Stimulated activated CD4-positive, alpha-beta T cell treated with anti-CD3 and anti-CD28 coated beads, TNF-alpha, amount 100 ng/mL, for 48 hours (primary cell): ENCODE measurements around the gene PRMT1.

Experiments
- DNase-seq, 3 donors: peaks; one replicate each; pipeline ENCODE4 v3.0.0-alpha.2; 2020; ENCODE audit warnings: low read depth in 3 of 3

PRMT1 gene

DNA sequence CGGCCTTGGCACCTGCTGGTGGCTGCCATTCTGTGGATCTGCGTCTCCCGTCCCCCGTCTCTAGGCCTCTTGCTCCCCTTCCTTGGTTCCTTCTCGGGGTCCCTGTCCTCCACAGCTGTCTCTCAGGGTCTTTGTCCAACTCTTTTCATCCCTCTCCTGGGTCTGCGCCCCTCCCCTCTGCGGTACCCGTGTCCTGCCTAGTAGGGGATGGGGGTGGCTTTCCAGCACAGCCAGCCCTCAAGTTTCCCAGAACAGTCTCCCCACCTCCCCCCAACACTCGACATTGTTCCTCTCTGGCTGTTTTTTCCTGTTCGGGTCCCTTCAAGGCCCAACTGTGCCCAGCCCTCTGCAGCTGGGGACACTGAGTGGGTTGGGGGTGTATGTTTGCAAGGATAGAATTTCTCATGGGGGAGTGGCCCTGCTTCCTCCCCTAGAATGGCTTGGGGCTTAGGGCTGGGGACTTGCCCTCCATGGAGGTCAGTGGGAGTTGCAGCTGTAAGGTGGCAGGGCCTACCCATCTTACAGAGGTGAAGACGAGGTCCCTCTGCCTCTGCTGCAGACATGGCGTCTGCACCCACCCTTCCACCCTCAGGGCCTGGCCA, 11.6 kb downstream of the PRMT1 start:
- DNase-seq, result no peak

DNA sequence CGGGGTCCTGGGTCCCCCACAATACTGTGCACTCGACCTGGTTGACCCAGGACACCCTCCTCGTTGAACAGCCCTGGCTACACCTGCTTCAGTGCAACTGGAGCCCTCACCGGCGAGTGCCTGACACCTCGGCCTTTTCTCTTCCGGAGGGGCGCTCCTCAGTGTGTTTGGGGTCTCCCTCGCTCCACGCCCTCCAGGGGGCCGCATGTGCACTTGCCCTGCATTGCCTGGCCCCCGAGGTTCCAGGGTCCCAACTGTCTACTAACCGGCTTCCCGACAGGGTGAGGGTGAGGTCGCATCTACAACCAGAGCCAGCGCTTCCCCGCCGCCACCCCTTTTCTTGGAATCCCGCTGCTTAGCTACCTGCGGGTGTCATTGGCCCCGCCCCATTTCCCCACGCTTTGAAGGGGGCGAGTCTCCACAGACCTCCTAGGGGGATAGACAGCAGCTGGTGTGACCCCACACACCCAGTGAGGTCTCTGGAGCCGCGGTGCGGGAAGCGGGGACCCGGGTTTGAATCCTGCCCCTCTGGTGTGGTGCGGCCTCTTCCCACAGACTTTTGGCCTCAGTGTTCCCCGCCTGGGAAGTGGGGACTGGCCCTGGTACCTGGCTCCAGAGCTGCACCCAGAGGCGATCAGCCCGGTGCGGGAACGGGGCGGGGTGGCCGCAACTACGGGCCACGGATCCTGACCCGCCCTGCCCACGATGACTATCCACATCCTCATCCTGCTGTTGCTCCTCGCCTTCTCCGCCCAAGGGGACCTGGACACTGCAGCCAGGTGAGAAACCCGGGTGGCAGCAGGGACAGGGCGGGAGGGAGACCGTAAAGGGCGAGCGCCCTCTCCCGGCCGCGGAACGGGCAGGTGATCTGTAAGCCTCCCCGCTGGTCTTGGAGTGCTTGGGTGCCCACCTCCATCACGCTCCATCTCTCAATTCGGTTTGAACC, 12.3 kb downstream of the PRMT1 start, which contains the start of gene ADM5:
Gene ADM5, plus strand, starts transcription at position 462 of the 946 bp plus-strand sequence. Its CDS starts 244 bp downstream, at position 706.
- no peak for DNase-seq

DNA sequence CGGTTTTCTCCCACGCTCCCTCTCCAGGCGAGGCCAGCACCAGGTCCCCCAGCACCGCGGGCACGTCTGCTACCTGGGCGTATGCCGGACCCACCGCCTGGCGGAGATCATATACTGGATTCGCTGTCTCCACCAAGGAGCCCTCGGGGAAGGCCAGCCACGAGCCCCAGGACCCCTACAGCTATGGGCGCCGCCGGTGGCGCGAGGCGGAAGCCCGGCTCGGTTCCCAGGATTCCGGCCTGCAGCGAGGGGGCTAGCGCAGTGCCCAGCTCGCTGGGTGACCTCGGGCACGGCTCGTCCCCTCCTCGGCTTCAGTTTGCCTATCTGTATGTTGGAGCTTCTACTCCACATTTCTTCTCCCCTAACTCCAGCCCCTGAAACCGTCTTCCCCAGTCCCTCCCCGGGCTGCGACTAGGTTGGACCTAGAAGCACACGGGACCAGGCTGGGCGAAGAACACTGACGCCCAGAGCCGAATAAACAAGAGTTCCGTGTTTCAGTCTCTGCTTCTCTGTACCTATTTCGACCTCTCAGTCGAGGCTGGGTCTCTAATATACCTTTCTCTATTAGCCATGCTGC, 13.1 kb downstream of the PRMT1 start:
- no peak for DNase-seq

DNA sequence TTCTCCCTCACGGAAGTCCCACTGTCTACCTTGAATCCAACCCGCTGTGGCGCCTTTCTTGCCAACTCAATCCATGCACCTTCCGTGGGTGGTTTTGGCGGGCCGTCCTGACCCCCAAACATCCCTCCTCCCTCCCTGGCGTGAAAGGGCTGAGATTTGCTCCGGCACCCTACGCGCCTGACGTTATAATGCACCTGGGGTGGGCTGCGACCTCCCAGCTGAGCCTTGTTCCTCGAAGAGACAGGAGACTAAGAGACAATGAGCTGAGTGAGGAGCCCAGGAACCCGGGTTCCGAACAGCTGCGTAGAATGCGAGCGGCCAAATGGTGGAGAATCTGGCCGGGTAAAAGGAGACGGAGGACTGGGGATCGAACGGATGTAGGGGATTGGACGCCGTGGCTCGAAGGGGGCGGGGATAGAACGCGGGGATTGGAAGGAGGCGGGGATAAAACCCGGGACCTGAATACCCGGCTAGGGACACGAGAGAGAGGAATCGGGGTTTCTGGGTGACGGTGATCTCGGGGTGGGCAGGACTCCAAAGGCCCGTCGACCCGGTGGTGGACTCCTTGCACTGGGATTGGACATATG, 13.7 kb downstream of the PRMT1 start, which contains the start of gene CPT1C:
Gene CPT1C, plus strand, starts transcription at position 461 of the 587 bp plus-strand sequence. CDS start 1,137 bp downstream, outside the sequence.
- DNase-seq, result peak in 2 of 3 donors; percentile 50 to 57

- no peak for DNase-seq
Observed at GRCh38 chr19:49691243-49692146, 14.4 kb downstream of the PRMT1 start.

- DNase-seq, result no peak
Observed at GRCh38 chr19:49692147-49692506, 15.1 kb downstream of the PRMT1 start.

- DNase-seq, result no peak
Observed at GRCh38 chr19:49696115-49696514, 19.0 kb downstream of the PRMT1 start.

GRCh38 chr19:49696865-49697264, 19.8 kb downstream of the PRMT1 start:
- DNase-seq, result no peak

DNA sequence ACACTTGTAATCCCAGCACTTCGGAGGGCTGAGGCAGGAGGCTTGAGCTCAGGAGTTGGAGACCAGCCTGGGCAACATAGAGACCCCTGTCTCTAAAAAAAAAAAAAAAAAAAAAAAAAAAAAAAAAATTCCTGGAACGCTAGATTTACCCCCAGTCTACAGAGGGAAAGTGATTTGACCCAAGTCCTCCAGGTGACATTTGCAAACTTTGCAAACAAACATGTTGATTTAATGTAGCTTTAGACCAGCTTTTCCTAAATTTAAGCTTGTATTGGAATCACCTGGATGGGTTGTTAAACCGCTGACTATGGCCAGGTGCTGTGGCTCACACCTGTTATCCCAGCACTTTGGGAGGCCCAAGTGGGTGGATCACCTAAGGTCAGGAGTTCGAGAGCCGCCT, 22.3 kb downstream of the PRMT1 start:
- DNase-seq, result no peak

DNA sequence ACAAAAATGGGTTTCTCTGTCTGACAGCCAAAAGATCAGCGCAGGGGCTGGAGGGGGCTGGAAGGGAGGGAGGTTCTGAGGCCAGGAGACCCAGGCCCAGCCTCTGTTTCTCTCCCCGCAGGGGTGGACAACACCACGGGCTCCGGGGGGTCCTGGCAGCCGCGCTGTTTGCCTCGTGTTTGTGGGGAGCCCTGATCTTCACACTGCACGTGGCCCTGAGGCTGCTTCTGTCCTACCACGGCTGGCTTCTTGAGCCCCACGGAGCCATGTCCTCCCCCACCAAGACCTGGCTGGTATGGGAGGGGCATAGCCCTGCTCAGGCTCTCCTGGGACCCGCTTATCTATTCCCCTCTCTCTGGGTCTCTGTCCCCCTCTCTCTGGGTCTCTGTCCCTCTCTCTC, 23.5 kb downstream of the PRMT1 start:
- DNase-seq, result no peak

DNA sequence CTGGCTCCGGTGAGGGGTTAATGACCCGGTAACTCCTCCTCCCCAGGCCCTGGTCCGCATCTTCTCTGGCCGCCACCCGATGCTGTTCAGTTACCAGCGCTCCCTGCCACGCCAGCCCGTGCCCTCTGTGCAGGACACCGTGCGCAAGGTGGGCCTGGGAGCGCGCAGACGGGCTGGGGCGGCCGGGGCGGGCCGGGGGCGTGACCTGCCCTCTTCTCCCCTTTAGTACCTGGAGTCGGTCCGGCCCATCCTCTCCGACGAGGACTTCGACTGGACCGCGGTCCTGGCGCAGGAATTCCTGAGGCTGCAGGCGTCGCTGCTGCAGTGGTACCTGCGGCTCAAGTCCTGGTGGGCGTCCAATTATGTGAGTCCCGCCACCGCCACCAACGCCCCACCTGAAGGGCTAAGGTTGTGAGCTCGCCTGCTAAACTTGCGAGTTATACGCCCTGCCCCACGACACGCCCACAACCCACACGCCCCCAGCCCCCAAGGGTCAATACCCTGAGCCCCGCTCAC, 24.3 kb downstream of the PRMT1 start:
- no peak for DNase-seq

DNA sequence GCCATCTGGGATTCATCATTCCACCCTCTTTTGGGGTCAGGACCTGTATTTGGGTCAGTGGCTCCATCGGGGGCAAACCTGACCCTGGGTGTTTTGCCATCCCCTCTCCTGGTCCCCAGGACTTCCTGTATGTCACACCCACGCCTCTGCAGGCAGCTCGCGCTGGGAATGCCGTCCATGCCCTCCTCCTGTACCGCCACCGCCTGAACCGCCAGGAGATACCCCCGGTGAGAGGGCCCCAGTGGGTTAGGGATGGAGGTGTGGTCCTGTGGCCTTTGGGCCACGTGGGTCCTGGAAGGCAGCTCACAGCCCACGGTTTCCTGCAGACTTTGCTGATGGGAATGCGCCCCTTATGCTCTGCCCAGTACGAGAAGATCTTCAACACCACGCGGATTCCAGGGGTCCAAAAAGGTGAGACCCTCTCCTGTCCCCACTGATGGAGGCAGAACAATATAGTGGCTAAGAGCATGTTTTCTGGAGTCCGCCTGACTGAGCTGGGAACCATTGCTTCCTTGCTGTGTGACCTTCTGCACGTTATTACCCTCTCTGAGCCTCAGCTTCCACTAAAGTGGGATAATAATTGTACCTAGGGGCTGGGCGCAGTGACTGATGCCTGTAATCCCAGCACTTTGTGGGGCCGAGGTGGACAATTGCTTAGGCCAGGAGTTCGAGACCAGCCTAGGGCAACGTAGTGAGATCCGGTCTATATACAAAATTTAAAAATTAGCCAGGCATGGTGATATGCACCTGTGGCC, 28.0 kb downstream of the PRMT1 start:
- no peak for DNase-seq

- DNase-seq, result no peak
Observed at GRCh38 chr19:49705919-49706318, 28.8 kb downstream of the PRMT1 start.

- DNase-seq, result no peak
Observed at GRCh38 chr19:49710372-49710951, 33.4 kb downstream of the PRMT1 start.

- DNase-seq, result no peak
Observed at GRCh38 chr19:49712397-49712859, 35.4 kb downstream of the PRMT1 start.

GRCh38 chr19:49713236-49713845, 36.3 kb downstream of the PRMT1 start:
- no peak for DNase-seq

DNA sequence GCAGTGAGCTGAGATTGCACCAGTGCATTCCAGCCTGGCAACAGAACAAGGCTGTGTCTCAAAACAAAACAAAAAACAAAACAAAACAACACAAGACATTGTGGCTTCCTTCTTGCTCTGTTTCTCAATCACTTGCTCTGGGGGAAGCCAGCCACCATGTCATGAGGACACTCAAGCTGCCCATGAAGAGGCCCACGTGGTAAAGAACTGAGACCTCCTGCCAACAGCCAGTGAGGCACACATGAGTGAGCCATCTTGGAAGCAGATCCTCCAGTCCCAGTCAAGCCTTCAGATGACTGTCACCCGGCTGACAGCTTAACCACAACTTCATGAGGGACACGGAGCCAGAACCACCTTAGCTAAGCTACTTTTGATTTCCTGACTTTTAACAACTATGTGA, 39.1 kb downstream of the PRMT1 start:
- DNase-seq, result no peak

DNA sequence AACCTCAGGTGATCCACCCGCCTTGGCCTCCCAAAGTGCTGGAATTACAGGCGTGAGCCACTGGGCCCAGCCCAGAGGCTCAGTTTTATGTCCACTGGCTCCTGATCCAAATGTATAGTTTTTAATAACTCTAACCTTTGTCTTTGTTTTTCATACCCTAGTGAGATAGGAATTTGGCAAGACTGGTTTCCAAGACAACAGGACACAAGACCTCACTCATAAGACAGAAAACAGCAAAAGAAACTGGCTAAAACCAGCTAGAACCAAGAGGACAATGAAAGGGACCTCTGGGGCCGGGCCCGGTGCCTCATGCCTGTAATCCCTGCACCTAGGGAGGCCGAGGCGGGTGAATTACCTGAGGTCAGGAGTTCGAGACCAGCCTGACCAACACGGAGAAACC, 41.4 kb downstream of the PRMT1 start:
- no peak for DNase-seq

DNA sequence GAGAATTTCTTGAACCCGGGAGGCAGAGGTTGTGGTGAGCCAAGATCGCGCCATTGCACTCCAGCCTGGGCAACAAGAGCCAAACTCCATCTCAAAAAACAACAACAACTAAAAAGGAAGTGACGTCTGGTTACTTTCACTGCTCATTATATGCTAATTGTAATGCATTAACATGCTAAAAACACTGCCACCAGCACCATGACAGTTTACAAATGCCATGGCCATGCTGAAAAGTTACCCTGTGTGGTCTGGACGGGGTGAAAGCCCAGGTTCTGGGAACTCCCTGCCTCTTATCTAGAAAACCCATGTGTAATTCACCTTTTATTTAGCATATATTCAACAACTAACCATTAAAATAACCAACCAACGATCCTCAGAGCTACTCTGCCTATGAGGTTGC, 41.9 kb downstream of the PRMT1 start:
- DNase-seq, result no peak
